ENCODE data around the gene LSM10.
A peak's percentile ranks its signal among the peaks of the same experiment; 100 is the strongest.

The LSM10 gene

DNA sequence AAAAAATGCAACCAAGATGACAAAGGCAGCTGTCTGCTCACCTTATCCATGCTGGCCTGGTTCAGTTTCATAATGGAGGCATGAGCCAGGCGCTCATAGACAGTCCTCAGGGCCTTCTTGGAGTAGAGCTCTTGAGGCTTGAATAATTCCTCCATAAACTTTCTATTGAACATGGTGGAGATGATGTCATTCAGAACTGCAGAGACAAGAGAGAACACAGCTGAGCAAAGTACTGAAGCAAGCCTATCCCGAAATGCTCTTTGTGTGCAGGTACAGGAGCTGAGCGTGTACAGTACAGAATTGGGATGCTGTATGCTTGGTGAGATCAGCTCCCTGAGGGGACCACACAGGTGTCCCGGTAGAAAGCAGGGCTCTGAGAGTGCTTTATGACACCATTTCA lies 41.0 kb upstream of the LSM10 start:
- TF ChIP-seq, protein P1, sequence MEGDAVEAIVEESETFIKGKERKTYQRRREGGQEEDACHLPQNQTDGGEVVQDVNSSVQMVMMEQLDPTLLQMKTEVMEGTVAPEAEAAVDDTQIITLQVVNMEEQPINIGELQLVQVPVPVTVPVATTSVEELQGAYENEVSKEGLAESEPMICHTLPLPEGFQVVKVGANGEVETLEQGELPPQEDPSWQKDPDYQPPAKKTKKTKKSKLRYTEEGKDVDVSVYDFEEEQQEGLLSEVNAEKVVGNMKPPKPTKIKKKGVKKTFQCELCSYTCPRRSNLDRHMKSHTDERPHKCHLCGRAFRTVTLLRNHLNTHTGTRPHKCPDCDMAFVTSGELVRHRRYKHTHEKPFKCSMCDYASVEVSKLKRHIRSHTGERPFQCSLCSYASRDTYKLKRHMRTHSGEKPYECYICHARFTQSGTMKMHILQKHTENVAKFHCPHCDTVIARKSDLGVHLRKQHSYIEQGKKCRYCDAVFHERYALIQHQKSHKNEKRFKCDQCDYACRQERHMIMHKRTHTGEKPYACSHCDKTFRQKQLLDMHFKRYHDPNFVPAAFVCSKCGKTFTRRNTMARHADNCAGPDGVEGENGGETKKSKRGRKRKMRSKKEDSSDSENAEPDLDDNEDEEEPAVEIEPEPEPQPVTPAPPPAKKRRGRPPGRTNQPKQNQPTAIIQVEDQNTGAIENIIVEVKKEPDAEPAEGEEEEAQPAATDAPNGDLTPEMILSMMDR (conservative IDR thresholded peaks at IDR 0.05): no peak
- no peak for TF ChIP-seq ZFX (IDR thresholded peaks at IDR 0.05)
- H3K27ac ChIP-seq: no peak overlapping the region

DNA sequence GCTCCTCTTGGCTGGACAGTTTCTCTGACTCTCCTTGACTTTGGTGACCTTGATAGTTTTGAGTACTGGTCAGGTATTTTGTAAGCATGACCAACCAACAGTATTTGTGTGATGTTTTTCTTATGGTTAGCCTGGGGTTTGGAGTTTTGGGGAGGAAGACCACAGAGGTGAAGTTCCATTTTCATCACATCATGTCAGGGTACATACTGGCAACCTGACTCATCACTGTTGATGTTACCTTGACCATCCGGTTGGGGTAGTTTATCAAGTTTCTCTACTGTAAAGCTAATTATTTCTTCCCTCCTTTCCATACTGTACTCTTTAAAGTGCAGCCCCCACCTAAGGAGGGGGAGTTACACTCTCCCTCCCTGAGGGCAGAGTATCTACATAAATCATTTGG lies 39.1 kb upstream of the LSM10 start:
- H3K27ac ChIP-seq: no peak overlapping the region
- TF ChIP-seq ZFX (IDR thresholded peaks at IDR 0.05): no peak
- TF ChIP-seq, protein P1 (conservative IDR thresholded peaks at IDR 0.05): no peak

DNA sequence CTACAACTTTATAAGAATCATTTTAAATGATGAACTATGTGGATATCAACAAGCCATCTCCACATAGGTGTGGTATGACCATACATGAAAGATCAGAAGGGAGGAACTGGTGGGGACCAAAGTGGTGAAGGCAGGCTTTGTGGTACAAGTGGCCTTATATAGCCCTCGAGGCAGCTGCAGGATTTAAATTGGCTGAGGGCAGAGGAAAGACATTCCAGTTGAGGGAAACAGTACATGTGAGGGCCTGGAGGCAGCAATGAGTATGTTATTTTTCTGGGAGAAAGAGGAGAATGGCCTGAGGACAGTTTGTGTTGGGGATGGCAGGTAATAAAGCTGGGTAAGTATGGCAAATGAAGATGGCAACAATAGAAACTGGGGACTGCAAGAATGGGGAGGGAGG lies 35.4 kb upstream of the LSM10 start:
- TF ChIP-seq, protein P1 (conservative IDR thresholded peaks at IDR 0.05): no peak
- no peak for TF ChIP-seq ZFX (IDR thresholded peaks at IDR 0.05)
- no peak overlapping the region for H3K27ac ChIP-seq

DNA sequence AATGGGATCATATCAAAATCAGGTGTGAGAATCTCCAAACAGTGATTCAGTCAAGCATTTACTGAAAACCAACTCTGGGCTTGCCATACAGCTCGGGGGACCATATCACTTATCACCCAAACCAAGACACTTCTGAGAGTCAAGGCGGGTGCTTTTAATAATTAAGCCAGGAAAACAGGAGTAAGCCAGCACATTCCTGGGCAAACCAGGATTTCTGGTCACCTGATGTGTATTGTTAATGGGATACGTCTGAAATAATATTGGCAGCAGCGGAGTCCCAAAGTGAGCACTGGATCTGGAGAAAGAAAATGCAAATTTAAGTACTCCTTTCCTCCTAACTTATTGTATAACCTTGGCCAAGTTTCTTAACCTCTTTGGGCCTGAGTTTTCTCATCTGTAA lies 34.9 kb upstream of the LSM10 start:
- TF ChIP-seq, protein P1 (conservative IDR thresholded peaks at IDR 0.05): no peak
- no peak for TF ChIP-seq ZFX (IDR thresholded peaks at IDR 0.05)
- no peak overlapping the region for H3K27ac ChIP-seq

DNA sequence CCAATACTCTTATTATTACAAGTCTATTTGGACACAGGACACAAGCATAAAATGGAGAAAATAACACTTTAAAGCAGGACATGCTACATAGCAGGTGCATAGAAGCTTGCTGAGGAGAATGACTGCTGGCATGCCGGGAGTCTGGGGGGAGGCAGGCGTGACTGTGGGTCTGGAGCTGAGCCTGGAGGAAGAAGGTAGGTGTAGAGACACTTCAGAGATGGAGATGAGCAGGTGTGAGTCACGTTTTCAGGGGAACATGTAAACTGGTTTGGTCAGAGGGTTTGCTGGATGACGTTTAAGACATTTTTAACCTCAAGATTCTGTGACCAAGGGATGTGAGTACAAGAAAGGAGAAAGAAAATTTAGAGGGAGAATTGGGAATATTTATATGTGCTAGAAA lies 28.1 kb upstream of the LSM10 start:
- no peak overlapping the region for H3K27ac ChIP-seq
- no peak for TF ChIP-seq ZFX (IDR thresholded peaks at IDR 0.05)
- TF ChIP-seq, protein P1 (conservative IDR thresholded peaks at IDR 0.05): no peak

DNA sequence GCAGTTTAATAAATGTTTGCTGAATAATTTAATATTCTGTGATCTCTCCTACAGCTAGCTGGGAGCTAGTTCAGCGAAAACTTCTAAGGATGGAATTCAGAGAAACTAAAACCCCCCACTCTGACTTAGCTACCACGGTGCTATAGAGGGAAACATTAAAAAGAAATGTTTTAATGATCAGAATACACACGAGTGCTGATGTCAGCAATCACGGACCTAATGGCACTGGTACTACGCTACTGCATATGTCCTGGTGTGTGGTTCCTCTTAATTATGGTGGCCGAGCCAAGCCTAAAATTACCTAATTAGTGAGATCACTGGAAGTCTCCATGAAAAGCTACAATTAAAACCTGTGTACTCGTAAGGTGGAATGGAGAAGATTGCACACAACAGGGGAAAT lies 23.9 kb upstream of the LSM10 start:
- no peak overlapping the region for H3K27ac ChIP-seq
- TF ChIP-seq ZFX (IDR thresholded peaks at IDR 0.05): no peak
- TF ChIP-seq, protein P1 (conservative IDR thresholded peaks at IDR 0.05): no peak

DNA sequence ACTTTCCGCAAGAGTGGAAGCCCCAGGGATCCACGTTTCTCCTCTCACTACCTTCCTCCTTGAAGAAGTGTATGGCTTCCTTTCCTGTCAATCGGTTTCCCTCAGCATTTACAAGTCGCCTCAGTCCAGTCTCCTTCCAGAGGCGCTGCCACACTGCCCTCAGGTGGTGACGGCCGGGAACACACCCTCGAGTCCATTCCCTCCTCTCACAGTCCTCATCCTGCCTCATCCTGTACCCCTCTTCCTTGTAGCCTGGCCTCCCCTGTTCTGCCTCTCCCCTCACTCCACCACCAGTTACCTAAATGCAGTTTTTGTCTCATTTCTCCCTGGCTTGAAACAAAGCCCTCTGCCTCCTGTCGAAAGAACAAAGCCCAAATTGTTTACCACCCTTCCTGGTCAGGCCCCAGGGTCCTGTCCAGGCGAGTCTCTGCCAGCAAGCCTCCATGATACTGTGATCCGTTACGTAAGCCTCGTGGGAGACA lies 23.2 kb upstream of the LSM10 start:
- no peak overlapping the region for H3K27ac ChIP-seq
- TF ChIP-seq, protein P1 (conservative IDR thresholded peaks at IDR 0.05): peak; percentile 98
- no peak for TF ChIP-seq ZFX (IDR thresholded peaks at IDR 0.05)
